ENCODE results near the gene TUBGCP6. TPM values are rescaled to one million over a fixed set of nuclear protein-coding genes. Genes with fewer than 3 reads are reported as not detected.

The TUBGCP6 gene
- total and polyA plus RNA-seq, 2 experiments from 2014 or later = 18.6 to 47.1 TPM

- Mint-ChIP-seq H3K27me3 (ENCODE audit: insufficient read depth, low read depth, poor library complexity) (peaks cover 11% of the 10 kb centered on the region), H3K4me1 (peaks cover 2% of the 10 kb centered on the region), H3K4me3 (no peak overlapping the region), H3K27ac (no peak overlapping the region), H3K9me3 (no peaks in the 10 kb centered on the region), H3K36me3 (ENCODE audit: low read depth) (peaks cover 4% of the 10 kb centered on the region; the same call in 1 of the 3 replicates)
- no peaks in the 10 kb centered on the region for H3K79me2 ChIP-seq (replicated peaks; ENCODE audit: insufficient read depth)
- H3K4me1 ChIP-seq (ENCODE audit: insufficient read depth) = 0 out of 2 replicates have a peak, but pooled peaks cover 4% of the 10 kb centered on the region
- H4K20me1 ChIP-seq (replicated peaks; ENCODE audit: insufficient read depth) = no peaks in the 10 kb centered on the region
- H3K9me2 ChIP-seq (ENCODE audit: insufficient read depth) = no peaks in the 10 kb centered on the region
- no peak overlapping the region for H3K4me3 ChIP-seq
- H2AFZ ChIP-seq = no peak overlapping the region
- TF ChIP-seq NANOG (IDR thresholded peaks at IDR 0.05; ENCODE audit: borderline replicate concordance) (no peak), ETS1 (IDR thresholded peaks at IDR 0.05) (no peak), REST (IDR thresholded peaks at IDR 0.05; ENCODE audit: unreplicated experiment) (no peak), ZNF114 (CRISPR knock-in tag; IDR thresholded peaks at IDR 0.05) (no peak), JUNB (IDR thresholded peaks at IDR 0.05; ENCODE audit: unreplicated experiment) (no peak), EZH2 (IDR thresholded peaks at IDR 0.05; ENCODE audit: low read depth, unreplicated experiment) (no peak), EZH2phosphoT487 (IDR thresholded peaks at IDR 0.05; ENCODE audit: unreplicated experiment) (no peak), CREB1 (CRISPR knock-in tag; IDR thresholded peaks at IDR 0.05; ENCODE audit: low read depth) (no peak), CTCF (conservative IDR thresholded peaks at IDR 0.05; ENCODE audit: low read depth in 2 of 2) (no peak), STAT1 (IDR thresholded peaks at IDR 0.05; ENCODE audit: unreplicated experiment) (no peak), POLR2AphosphoS5 (IDR thresholded peaks at IDR 0.05; ENCODE audit: low read depth) (no peak), ZNF462 (CRISPR knock-in tag; IDR thresholded peaks at IDR 0.05) (no peak), ZNF331 (CRISPR knock-in tag; IDR thresholded peaks at IDR 0.05; ENCODE audit: low read depth) (no peak)
- no peaks in the 10 kb centered on the region for H3F3A ChIP-seq (replicated peaks; ENCODE audit: low read depth)
- ATAC-seq (no peak), DNase-seq (ENCODE audit: low spot score) (no peak)
- H3K27me3 ChIP-seq (ENCODE audit: insufficient read depth) = peaks cover 2% of the 10 kb centered on the region; the same call in 1 of the 2 replicates
- H3K27ac ChIP-seq (ENCODE audit: low read depth) = no peak overlapping the region
- no peaks in the 10 kb centered on the region for H3K36me3 ChIP-seq (ENCODE audit: insufficient read depth)
- H3K4me2 ChIP-seq = no peak overlapping the region
Measured at GRCh38 chr22:50175921-50176849, 68.6 kb downstream of the TUBGCP6 start.
